Stimulated activated CD4-positive, alpha-beta T cell treated with anti-CD3 and anti-CD28 coated beads, TNF-alpha, amount 100 ng/mL, for 24 hours (primary cell): ENCODE measurements around the gene ABLIM2.

Experiments
- DNase-seq, 3 experiments: peaks; one replicate each; pipeline ENCODE4 v3.0.0-alpha.2; 2020; ENCODE audit warnings: low read depth in 3 of 3

Gene ABLIM2

GRCh38 chr4:8175686-8176085, 17.1 kb upstream of the ABLIM2 start:
- DNase-seq: no peak

GRCh38 chr4:8174970-8175369, 16.4 kb upstream of the ABLIM2 start:
- no peak for DNase-seq

- DNase-seq: no peak
Measured at GRCh38 chr4:8173492-8174242, 15.1 kb upstream of the ABLIM2 start.

GRCh38 chr4:8171984-8172924, 13.6 kb upstream of the ABLIM2 start:
- peak in 2 of 3 experiments; percentile 17 to 59 for DNase-seq

- no peak for DNase-seq
Measured at GRCh38 chr4:8171266-8171665, 12.7 kb upstream of the ABLIM2 start.

- DNase-seq: no peak
Measured at GRCh38 chr4:8170341-8170740, 11.7 kb upstream of the ABLIM2 start.

- no peak for DNase-seq
Measured at GRCh38 chr4:8169763-8170162, 11.2 kb upstream of the ABLIM2 start.

- DNase-seq: no peak
Measured at GRCh38 chr4:8168832-8169598, 10.4 kb upstream of the ABLIM2 start.

- no peak for DNase-seq
Measured at GRCh38 chr4:8168232-8168631, 9.6 kb upstream of the ABLIM2 start.

GRCh38 chr4:8167815-8168214, 9.2 kb upstream of the ABLIM2 start:
- no peak for DNase-seq

GRCh38 chr4:8167291-8167690, 8.7 kb upstream of the ABLIM2 start:
- DNase-seq: no peak

- DNase-seq: no peak
Measured at GRCh38 chr4:8165374-8165896, 6.8 kb upstream of the ABLIM2 start.

- DNase-seq: no peak
Measured at GRCh38 chr4:8164687-8165086, 6.1 kb upstream of the ABLIM2 start.

- DNase-seq: no peak
Measured at GRCh38 chr4:8164194-8164565, 5.6 kb upstream of the ABLIM2 start.

- no peak for DNase-seq
Measured at GRCh38 chr4:8163436-8164193, 5.0 kb upstream of the ABLIM2 start.

GRCh38 chr4:8163026-8163425, 4.4 kb upstream of the ABLIM2 start:
- no peak for DNase-seq

GRCh38 chr4:8162625-8163024, 4.0 kb upstream of the ABLIM2 start:
- no peak for DNase-seq

- DNase-seq: no peak
Measured at GRCh38 chr4:8160572-8160971, 2.0 kb upstream of the ABLIM2 start.

GRCh38 chr4:8160233-8160560, 1.6 kb upstream of the ABLIM2 start:
- no peak for DNase-seq

- DNase-seq: no peak
Measured at GRCh38 chr4:8159537-8160232, 1.1 kb upstream of the ABLIM2 start.
